GM10248 (cell line): Measurements from ENCODE around the gene SLC45A2.
"Not testable (repeated sequence)": the region's sequence is repeated elsewhere in the genome, so short reads cannot be mapped to it uniquely, and the experiment has no call there.

Experiments used
- CTCF ChIA-PET: fragments of 300-600 bp; sonication (Branson Sonifier 250); formaldehyde crosslinking; extraction: SDS; loops from one replicate; lab custom pipeline; 2021; ENCODE audit warnings: antibody characterized with exemption; lab: Yijun Ruan, JAX
- POLR2A ChIA-PET: fragments of 350-650 bp; sonication (Branson Sonifier 250); formaldehyde crosslinking; extraction: SDS; loops from one replicate; lab custom pipeline; 2020; ENCODE audit warnings: antibody characterized with exemption; lab: Yijun Ruan, JAX
- DNase-seq: peaks from one replicate; pipeline ENCODE4 v3.0.0; 2012; ENCODE audit errors: extremely low spot score
- CTCF ChIP-seq: IDR thresholded peaks from 2 replicates; pipeline ENCODE4 v1.5.1; 2012; ENCODE audit warnings: mild to moderate bottlenecking, low read depth; ENCODE audit errors: extremely low read depth, missing control alignments, control extremely low read depth

Gene SLC45A2

GRCh38 chr5:34015120-34015822 is 30.8 kb upstream of the SLC45A2 start:
- TF ChIP-seq CTCF, result no peak
- POLR2A ChIA-PET, result no interaction called here
- DNase-seq, result no peak
- CTCF ChIA-PET, result interaction anchor here (1.1 to 1.2 kb wide), 2 partner anchors 11 to 80 kb away, joined by 3 read pairs; no protein-coding TSS in a partner anchor

DNA sequence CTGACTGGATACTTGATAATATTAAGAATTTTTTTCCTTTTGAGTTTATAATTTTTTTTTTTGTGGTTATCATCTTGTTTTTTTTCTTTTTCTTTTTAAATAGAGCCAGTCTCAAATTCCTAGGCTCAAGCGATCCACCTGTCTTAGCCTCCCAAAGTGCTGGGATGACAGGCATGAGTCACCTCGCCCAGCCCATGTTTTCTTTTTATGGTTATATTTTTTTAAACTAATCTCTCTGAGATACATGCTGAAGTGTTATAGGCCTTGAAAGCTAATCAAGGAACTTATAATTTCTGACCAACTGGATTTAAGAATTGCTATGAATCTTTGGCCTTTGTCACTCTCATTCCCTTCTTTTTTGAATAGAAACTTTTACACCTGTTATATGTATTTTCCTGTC is 30.1 kb upstream of the SLC45A2 start:
- ChIA-PET CTCF (interaction anchor here (1.2 kb wide), 1 partner anchor 10 kb away, joined by 3 read pairs; no protein-coding TSS in a partner anchor), POLR2A (no interaction called here)
- no peak for TF ChIP-seq CTCF
- DNase-seq, result no peak

GRCh38 chr5:34013547-34013946 is 29.1 kb upstream of the SLC45A2 start:
- ChIA-PET CTCF (interaction anchor here (1.5 to 2.1 kb wide), 2 partner anchors 13 to 16 kb away, joined by 6 to 7 read pairs; no protein-coding TSS in a partner anchor), POLR2A (no interaction called here)
- no peak for TF ChIP-seq CTCF
- DNase-seq, result no peak

DNA sequence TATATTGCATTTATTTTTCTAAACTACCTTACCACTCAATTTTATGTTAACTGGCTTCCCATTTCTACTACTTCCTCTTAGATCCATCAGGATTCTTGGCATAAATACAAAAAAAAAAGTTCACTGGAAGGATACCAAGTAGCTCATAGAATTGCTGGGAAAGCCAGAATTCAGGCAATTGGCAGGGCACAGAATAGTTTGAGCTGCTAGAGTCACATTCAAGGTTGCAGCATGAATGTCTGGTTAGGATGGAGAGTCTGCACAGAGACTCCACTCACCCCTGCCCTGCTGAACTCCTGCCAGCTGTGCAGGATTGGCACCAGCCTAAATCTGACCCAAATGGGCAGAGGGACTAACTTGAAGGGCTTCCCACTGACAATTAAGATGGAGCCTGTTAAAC is 28.3 kb upstream of the SLC45A2 start:
- no peak for DNase-seq
- TF ChIP-seq CTCF, result no peak
- ChIA-PET POLR2A (interaction anchor here (0.6 kb wide), 1 partner anchor 684 kb away, joined by 3 read pairs; no protein-coding TSS in a partner anchor), CTCF (interaction anchor here (0.9 to 2.1 kb wide), 4 partner anchors 9 to 17 kb away, joined by 3 to 7 read pairs (median 4); no protein-coding TSS in a partner anchor)

DNA sequence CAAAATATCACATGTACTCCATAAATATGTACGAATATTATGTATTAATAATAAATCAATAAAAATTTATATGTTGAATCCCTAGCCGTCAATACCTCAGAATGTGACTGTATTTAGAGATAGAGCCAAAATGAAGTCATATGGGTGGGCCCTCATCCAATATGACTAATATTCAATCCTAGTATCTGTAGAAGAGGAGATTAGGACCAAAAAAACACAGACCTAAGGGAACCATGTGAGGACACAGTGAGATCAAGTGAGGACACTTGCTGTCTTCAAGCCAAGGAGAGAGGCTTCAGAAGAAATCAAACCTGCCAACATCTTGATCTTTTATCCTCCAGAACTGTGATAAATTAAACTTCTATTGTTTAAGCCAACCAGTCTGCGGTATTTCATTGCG is 27.0 kb upstream of the SLC45A2 start:
- POLR2A ChIA-PET, result no interaction called here
- no peak for DNase-seq
- TF ChIP-seq CTCF, result no peak
- CTCF ChIA-PET, result interaction anchor here (1.4 to 2.1 kb wide), 2 partner anchors 11 to 14 kb away, joined by 4 to 6 read pairs; no protein-coding TSS in a partner anchor

DNA sequence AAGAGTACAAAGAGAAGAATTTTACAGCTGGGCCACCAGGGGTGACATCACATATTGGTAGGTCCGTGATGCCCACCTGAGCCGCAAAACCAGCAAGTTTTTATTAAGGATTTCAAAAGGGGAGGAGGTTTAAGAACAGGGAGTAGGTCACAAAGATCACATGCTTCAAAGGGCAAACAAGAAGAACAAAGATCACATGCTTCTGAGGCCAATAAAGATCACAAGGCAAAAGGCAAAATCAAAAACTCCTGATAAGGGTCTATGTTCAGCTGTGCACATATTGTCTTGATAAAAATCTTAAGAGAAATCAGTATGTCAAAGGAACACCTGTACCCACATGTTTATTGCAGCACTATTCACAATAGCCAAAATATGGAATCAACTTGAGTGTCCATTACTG is 25.7 kb upstream of the SLC45A2 start:
- CTCF ChIA-PET, POLR2A ChIA-PET, DNase-seq: not testable (repeated sequence)

DNA sequence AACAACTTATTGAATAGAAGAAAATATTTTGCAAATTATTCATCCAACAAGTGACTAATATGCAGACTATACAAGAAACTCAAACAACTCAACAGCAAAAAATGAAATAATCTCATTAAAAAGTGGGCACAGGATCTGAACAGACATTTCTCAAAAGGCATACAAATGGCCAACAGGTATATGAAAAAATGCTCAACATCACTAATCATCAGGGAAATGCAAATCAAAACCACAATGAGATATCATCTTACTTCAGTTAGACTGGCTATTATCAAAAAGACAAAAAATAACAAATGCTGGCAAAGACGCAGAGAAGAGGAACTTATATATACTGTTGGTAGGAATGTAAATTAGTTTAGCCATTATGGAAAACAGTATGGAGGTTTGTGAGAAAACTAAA is 25.1 kb upstream of the SLC45A2 start:
- DNase-seq, result no peak
- ChIA-PET CTCF (no interaction called here), POLR2A (no interaction called here)
- no peak for TF ChIP-seq CTCF
